Colonic mucosa (tissue), 4 donors: ENCODE data around the gene C13orf42. TPM values are rescaled to one million over a fixed set of nuclear protein-coding genes. Genes with fewer than 3 reads are reported as not detected.

Experiments
- DNase-seq: peaks from one replicate; pipeline ENCODE4 v3.0.0-alpha.2; 2020
- H3K27ac ChIP-seq: fragments of 200-600 bp; one replicate; pipeline ENCODE4 v1.8.0; 2021
- H3K27me3 ChIP-seq: fragments of 200-600 bp; one replicate; pipeline ENCODE4 v1.8.0; 2021
- H3K36me3 ChIP-seq: fragments of 200-600 bp; one replicate; pipeline ENCODE4 v1.8.0; 2021
- H3K4me1 ChIP-seq: fragments of 200-600 bp; one replicate; pipeline ENCODE4 v1.8.0; 2021; ENCODE audit warnings: mild to moderate bottlenecking
- H3K4me3 ChIP-seq: fragments of 200-600 bp; one replicate; pipeline ENCODE4 v1.8.0; 2021
- H3K9ac ChIP-seq, 2 donors: one replicate each; pipeline ENCODE4 v1.7.0; 2013; ENCODE audit warnings: control low read depth in 2 of 2, low read depth in 2 of 2, low read length in 2 of 2
- H3K9me3 ChIP-seq: fragments of 200-600 bp; one replicate; pipeline ENCODE4 v1.8.0; 2021
- CTCF ChIP-seq: fragments of 200-600 bp; IDR thresholded peaks from one replicate; pipeline ENCODE4 v1.8.0; 2022; ENCODE audit warnings: antibody characterized with exemption, mild to moderate bottlenecking
- intact Hi-C: fragments of 100-400 bp; cut with DNase I; formaldehyde crosslinking; loops from one replicate; pipeline ENCODE4 v1.14.1; 2022
- total RNA-seq, 2 donors: library from RNA; stranded (reverse); fragmentation: NEBNext Ultra II Directional in 1 of 2; extraction: Animal tissue kit (Norgen Biotek cat#: 25700) in 1 of 2; gene quantifications; one replicate each; pipeline ENCODE4 v1.2.1, GENCODE V29; 2021
- donor health status: healthy.
- donor health status: DM: no; HTN: no; CAD: no.
- donor health status: DM: no; HTN: no; CAD: no.

C13orf42 gene
- total RNA-seq, 2 donors from 2014 or later: not detected

- H3K9me3 ChIP-seq: no peaks in the 10 kb centered on the region
- intact Hi-C loops: no loop called here
Measured at GRCh38 chr13:51118809-51119431, 7.8 kb upstream of the C13orf42 start.

GRCh38 chr13:51113969-51114368 is 2.9 kb upstream of the C13orf42 start:
- Histone ChIP-seq H3K4me1 (no peaks in the 10 kb centered on the region), H3K36me3 (no peaks in the 10 kb centered on the region), H3K27me3 (no peaks in the 10 kb centered on the region), H3K9ac (no peak overlapping the region), H3K9me3 (no peaks in the 10 kb centered on the region), H3K4me3 (no peak overlapping the region), H3K27ac (no peak overlapping the region)
- intact Hi-C loops: no loop called here
- no peak for TF ChIP-seq CTCF
- DNase-seq: no peak

More at GRCh38 chr13:51118809-51119431, 7.8 kb upstream of the C13orf42 start:
- Histone ChIP-seq H3K9ac (no peak overlapping the region), H3K27ac (no peak overlapping the region), H3K4me3 (no peak overlapping the region), H3K36me3 (no peaks in the 10 kb centered on the region), H3K27me3 (peaks cover 2% of the 10 kb centered on the region), H3K4me1 (no peaks in the 10 kb centered on the region)
- no peak for TF ChIP-seq CTCF
- no peak for DNase-seq

DNA sequence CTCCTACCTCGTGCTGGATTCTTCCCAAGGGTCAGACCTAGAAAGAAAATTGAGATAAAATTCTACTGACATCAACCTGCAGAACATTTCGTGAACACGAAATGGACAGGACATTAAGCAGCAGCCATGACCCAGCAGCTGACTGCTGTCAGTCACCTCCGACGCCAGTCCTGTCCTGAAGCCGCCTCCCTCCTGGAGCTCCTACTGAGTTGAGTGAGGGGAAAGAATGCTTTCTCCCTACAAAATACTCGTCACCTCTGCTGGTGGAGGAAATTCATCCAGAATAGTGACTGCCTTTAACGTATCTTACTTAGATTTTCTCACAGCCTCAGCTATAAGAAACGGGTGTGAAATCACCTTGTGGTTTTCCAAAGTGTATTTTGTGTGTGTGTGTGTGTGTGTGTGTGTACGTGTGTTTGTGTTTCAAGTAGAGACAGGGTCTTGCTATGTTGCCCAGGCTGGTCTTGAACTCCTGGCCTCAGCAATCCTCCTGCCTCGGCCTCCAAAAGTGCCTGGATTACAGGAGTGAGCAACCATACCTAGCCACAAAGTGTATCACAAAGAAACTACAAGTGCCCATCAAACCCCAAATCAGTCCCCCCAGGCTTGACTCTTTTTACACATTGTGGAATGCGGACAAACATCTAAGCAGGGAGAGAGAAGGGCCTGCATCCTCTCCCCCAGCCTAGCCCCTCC is 2.3 kb upstream of the C13orf42 start:
- intact Hi-C loops: no loop called here
- no peaks in the 10 kb centered on the region for H3K27me3 ChIP-seq
- H3K4me3 ChIP-seq: no peak overlapping the region
- no peaks in the 10 kb centered on the region for H3K36me3 ChIP-seq
- no peak for TF ChIP-seq CTCF
- no peaks in the 10 kb centered on the region for H3K4me1 ChIP-seq
- H3K9me3 ChIP-seq: no peaks in the 10 kb centered on the region
- no peak overlapping the region for H3K27ac ChIP-seq
- no peak overlapping the region for H3K9ac ChIP-seq
- DNase-seq: no peak

GRCh38 chr13:51112771-51113170 is 1.7 kb upstream of the C13orf42 start:
- intact Hi-C loops: no loop called here
- H3K27me3 ChIP-seq: no peaks in the 10 kb centered on the region
- H3K9me3 ChIP-seq: no peaks in the 10 kb centered on the region
- H3K27ac ChIP-seq: no peak overlapping the region
- no peaks in the 10 kb centered on the region for H3K4me1 ChIP-seq
- DNase-seq: no peak
- no peak overlapping the region for H3K4me3 ChIP-seq
- no peak for TF ChIP-seq CTCF
- no peak overlapping the region for H3K9ac ChIP-seq
- no peaks in the 10 kb centered on the region for H3K36me3 ChIP-seq

- no peaks in the 10 kb centered on the region for H3K4me1 ChIP-seq
- no peak overlapping the region for H3K27ac ChIP-seq
- no peaks in the 10 kb centered on the region for H3K27me3 ChIP-seq
- intact Hi-C loops: no loop called here
- no peaks in the 10 kb centered on the region for H3K36me3 ChIP-seq
- TF ChIP-seq CTCF: no peak
- no peaks in the 10 kb centered on the region for H3K9me3 ChIP-seq
- no peak overlapping the region for H3K9ac ChIP-seq
- no peak for DNase-seq
- H3K4me3 ChIP-seq: no peak overlapping the region
Measured at GRCh38 chr13:51111997-51112396, 923 bp upstream of the C13orf42 start.
